Adrenal gland (tissue), 5 donors: ENCODE data around the gene FAM110A.

Experiments
- POLR2A ChIP-seq, 2 donors: fragments of 450-650 bp; IDR thresholded peaks; one replicate each; pipeline ENCODE4 v1.6.1; 2017; ENCODE audit warnings: antibody characterized with exemption in 2 of 2, mild to moderate bottlenecking in 2 of 2, moderate library complexity in 1 of 2
- TF ChIP-seq, protein P1 (sequence below), 6 experiments: fragments of 450-650 bp in 4 of 6; fragments of 200-600 bp in 2 of 6; sonication (generic) in 1 of 6; IDR thresholded peaks; 1 replicate in 5 of 6; 2 replicates in 1 of 6; pipeline versions ENCODE4 v1.5.1 to v1.8.0; 2016 to 2021; ENCODE audit warnings: antibody characterized with exemption in 6 of 6, mild to moderate bottlenecking in 2 of 6, moderate library complexity in 1 of 6
- donor health status: DM: no; HTN: no; CAD: no.

DNA sequence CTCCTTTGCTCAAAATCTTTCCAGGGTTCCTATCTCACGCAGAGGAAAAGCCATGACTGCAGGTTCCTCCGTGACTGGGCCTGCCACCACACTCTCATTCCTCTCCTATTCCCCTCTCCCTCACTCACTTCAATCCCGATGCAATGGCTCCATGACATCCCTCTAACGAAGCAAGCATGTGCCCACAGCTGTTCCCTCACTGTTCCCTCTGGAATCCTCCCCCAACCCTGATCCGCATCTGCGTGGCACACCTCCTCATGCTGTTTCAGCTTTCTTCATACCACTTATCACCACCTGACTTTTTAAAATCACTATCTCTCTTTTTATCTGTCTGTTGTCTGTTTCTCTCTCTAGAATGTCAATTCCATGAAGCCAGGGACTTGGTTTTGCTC lies 57.1 kb downstream of the FAM110A start:
- TF ChIP-seq, protein P1, sequence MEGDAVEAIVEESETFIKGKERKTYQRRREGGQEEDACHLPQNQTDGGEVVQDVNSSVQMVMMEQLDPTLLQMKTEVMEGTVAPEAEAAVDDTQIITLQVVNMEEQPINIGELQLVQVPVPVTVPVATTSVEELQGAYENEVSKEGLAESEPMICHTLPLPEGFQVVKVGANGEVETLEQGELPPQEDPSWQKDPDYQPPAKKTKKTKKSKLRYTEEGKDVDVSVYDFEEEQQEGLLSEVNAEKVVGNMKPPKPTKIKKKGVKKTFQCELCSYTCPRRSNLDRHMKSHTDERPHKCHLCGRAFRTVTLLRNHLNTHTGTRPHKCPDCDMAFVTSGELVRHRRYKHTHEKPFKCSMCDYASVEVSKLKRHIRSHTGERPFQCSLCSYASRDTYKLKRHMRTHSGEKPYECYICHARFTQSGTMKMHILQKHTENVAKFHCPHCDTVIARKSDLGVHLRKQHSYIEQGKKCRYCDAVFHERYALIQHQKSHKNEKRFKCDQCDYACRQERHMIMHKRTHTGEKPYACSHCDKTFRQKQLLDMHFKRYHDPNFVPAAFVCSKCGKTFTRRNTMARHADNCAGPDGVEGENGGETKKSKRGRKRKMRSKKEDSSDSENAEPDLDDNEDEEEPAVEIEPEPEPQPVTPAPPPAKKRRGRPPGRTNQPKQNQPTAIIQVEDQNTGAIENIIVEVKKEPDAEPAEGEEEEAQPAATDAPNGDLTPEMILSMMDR (IDR thresholded peaks at IDR 0.05), result no peak
- no peak for TF ChIP-seq POLR2A (IDR thresholded peaks at IDR 0.05)
